Esophagus muscularis mucosa (tissue), 2 donors: Measurements from ENCODE around the gene COQ7.

Source experiments
- POLR2A ChIP-seq: fragments of 450-650 bp; IDR thresholded peaks from one replicate; pipeline ENCODE4 v1.6.1; 2017; ENCODE audit warnings: antibody characterized with exemption, moderate library complexity, mild to moderate bottlenecking, low read depth
- POLR2AphosphoS5 ChIP-seq, 2 donors: sonication (generic); formaldehyde crosslinking; IDR thresholded peaks; one replicate each; pipeline ENCODE4 v1.6.1; 2017; ENCODE audit warnings: antibody characterized with exemption in 2 of 2

GRCh38 chr16:19105891-19106624, 38.6 kb downstream of the COQ7 start:
- TF ChIP-seq POLR2A = no peak
- no peak for TF ChIP-seq POLR2AphosphoS5 (IDR thresholded peaks at IDR 0.05)
